ENCODE results near the gene MSI2. TPM values are rescaled to one million over a fixed set of nuclear protein-coding genes. Genes with fewer than 3 reads are reported as not detected.

The MSI2 gene
- total and polyA plus RNA-seq, 8 donors: 35.0 to 49.5 (median 47.5) TPM

GRCh38 chr17:57662041-57662440 is 405.7 kb downstream of the MSI2 start:
- Histone ChIP-seq H3K27ac (peak overlapping the region; percentile 48 to 73), H3K4me1 (peaks cover 2 to 18% of the 10 kb centered on the region in 2 donors), H3K9me3 (no peaks in the 10 kb centered on the region), H3K36me3 (no peaks in the 10 kb centered on the region), H3K27me3 (no peaks in the 10 kb centered on the region), H3K4me3 (no peak overlapping the region)
- TF ChIP-seq CTCF (IDR thresholded peaks at IDR 0.05): no peak
- ATAC-seq (no peak), DNase-seq (no peak)
- intact Hi-C loops (cut with DNase I): no loop called here

- peak overlapping the region in 1 of 2 donors; percentile 14 for H3K4me3 ChIP-seq
- intact Hi-C loops (cut with DNase I): no loop called here
- peak; percentile 99 for ATAC-seq
These were observed 406.5 kb downstream of the MSI2 start for GRCh38 chr17:57662644-57663308.

GRCh38 chr17:57663326-57664070 is 407.2 kb downstream of the MSI2 start:
- no peaks in the 10 kb centered on the region for H3K9me3 ChIP-seq
- peak overlapping the region in 1 of 2 donors; percentile 14 for H3K4me3 ChIP-seq
- no peaks in the 10 kb centered on the region for H3K27me3 ChIP-seq
- H3K36me3 ChIP-seq: no peaks in the 10 kb centered on the region
- H3K4me1 ChIP-seq: peaks cover 2 to 18% of the 10 kb centered on the region in 2 donors
- intact Hi-C loops (cut with DNase I): no loop called here
- H3K27ac ChIP-seq: peak overlapping the region; percentile 73 to 75
- DNase-seq: no peak
- TF ChIP-seq CTCF (IDR thresholded peaks at IDR 0.05): no peak
- no peak for ATAC-seq

More at GRCh38 chr17:57662644-57663308, 406.5 kb downstream of the MSI2 start:
- Histone ChIP-seq H3K27ac (peak overlapping the region; percentile 73 to 75), H3K4me1 (peaks cover 2 to 18% of the 10 kb centered on the region in 2 donors), H3K27me3 (no peaks in the 10 kb centered on the region), H3K36me3 (no peaks in the 10 kb centered on the region), H3K9me3 (no peaks in the 10 kb centered on the region)
- DNase-seq: peak; percentile 72 to 94 (median 92)
- no peak for TF ChIP-seq CTCF (IDR thresholded peaks at IDR 0.05)

GRCh38 chr17:57665128-57665527 is 408.8 kb downstream of the MSI2 start:
- intact Hi-C loops (cut with DNase I): no loop called here
- no peak for TF ChIP-seq CTCF (IDR thresholded peaks at IDR 0.05)
- H3K27ac ChIP-seq: no peak overlapping the region
- ATAC-seq: no peak
- no peak for DNase-seq
- H3K36me3 ChIP-seq: no peaks in the 10 kb centered on the region
- H3K4me1 ChIP-seq: peaks cover 2 to 18% of the 10 kb centered on the region in 2 donors
- no peak overlapping the region for H3K4me3 ChIP-seq
- H3K27me3 ChIP-seq: no peaks in the 10 kb centered on the region
- no peaks in the 10 kb centered on the region for H3K9me3 ChIP-seq

GRCh38 chr17:57665696-57666095 is 409.4 kb downstream of the MSI2 start:
- ATAC-seq: no peak
- no peak for DNase-seq
- Histone ChIP-seq H3K4me1 (peaks cover 2 to 18% of the 10 kb centered on the region in 2 donors), H3K27ac (no peak overlapping the region), H3K4me3 (no peak overlapping the region), H3K36me3 (no peaks in the 10 kb centered on the region), H3K9me3 (no peaks in the 10 kb centered on the region), H3K27me3 (no peaks in the 10 kb centered on the region)
- TF ChIP-seq CTCF (IDR thresholded peaks at IDR 0.05): no peak
- intact Hi-C loops (cut with DNase I): no loop called here

Measured in left lung (tissue), 10 donors.